Brain microvascular endothelial cell (primary cell): Measurements from ENCODE around the gene TAS2R38.

ENCODE experiments used
- DNase-seq: peaks from one replicate; pipeline ENCODE4 v3.0.0-alpha.2; 2020
- H3K27ac ChIP-seq: fragments of 250-450 bp; sonication (Bioruptor Pico); 2 replicates; pipeline ENCODE4 v1.5.1; 2020; ENCODE audit warnings: mild to moderate bottlenecking, moderate library complexity
- H3K27me3 ChIP-seq: fragments of 250-450 bp; sonication (Bioruptor Pico); replicated peaks from 2 replicates; pipeline ENCODE4 v1.5.1; 2020; ENCODE audit warnings: mild to moderate bottlenecking
- H3K36me3 ChIP-seq: fragments of 250-450 bp; sonication (Bioruptor Pico); replicated peaks from 2 replicates; pipeline ENCODE4 v1.5.1; 2020; ENCODE audit warnings: mild to moderate bottlenecking
- H3K4me3 ChIP-seq: 2 replicates; pipeline ENCODE4 v1.5.1; 2011; ENCODE audit warnings: low read depth, mild to moderate bottlenecking, control low read depth, low read length, moderate library complexity
- CTCF ChIP-seq: IDR thresholded peaks from 2 replicates; pipeline ENCODE4 v1.5.1; 2011; ENCODE audit warnings: low read depth, mild to moderate bottlenecking, moderate library complexity, low read length, control low read depth, inconsistent platforms; ENCODE audit errors: missing control alignments
- in situ Hi-C: cut with HindIII; loops from 2 replicates; pipeline ENCODE4 v1.10.0; 2017; ENCODE audit warnings: low sequenced_read_pairs, low pct_ligation_motif_present

Gene TAS2R38

DNA sequence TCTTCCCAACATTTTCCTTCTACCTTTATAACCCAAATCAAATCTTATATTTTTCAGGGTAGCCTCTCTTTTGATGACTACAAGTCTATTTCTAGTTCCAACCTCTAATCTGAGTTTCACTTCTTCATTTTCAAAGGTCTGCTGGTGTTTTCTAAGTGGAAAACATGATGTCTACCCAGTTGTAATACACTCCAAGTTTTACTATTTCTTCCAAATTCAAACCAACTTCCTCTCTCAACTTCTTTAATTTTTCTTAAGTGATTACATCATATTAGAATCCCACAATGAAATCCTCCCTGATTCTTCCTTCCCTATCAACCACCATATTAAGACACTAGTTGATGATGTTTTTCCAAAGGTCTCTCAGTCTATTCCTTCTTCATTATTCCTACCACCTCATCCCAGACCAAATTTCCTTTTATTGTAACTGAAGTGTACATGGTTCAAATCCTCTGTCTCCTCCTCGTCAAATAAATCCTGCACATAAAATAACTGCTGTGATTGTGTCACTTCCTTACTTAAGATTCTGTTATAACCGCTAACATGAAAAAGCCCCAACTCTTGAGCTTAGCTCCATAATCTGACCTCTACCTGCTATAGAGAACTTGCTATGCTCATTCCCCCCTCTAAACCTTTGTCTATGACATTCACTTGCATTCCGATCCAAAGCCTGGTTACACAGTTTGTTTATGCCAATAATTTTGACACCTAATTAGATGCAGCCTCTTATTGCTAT lies 12.7 kb downstream of the TAS2R38 start:
- H3K4me3 ChIP-seq = no peak overlapping the region
- no peak overlapping the region for H3K27ac ChIP-seq
- no peaks in the 10 kb centered on the region for H3K27me3 ChIP-seq
- no peaks in the 10 kb centered on the region for H3K36me3 ChIP-seq
- no peak for DNase-seq
- in situ Hi-C loops = no loop called here
- no peak for TF ChIP-seq CTCF

DNA sequence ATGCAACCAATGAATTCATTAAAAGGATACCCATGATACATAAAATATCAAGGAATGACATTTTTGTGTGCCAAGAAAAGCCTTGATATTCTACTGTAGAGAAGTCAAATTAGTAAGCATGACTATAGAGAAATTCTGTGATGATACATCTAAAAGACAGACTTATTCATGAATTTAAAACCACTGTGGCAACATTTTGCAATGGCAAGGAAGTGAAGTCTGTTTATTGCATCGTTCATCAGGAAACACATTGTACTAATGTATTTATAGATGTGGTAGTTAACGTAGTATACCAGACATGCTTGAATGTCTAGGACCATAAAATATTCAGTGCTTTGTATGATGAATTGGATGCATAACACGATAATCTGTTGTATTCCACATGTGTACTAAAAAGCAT lies 17.5 kb downstream of the TAS2R38 start:
- in situ Hi-C loops = no loop called here
- no peaks in the 10 kb centered on the region for H3K27me3 ChIP-seq
- no peak for TF ChIP-seq CTCF
- no peak overlapping the region for H3K4me3 ChIP-seq
- H3K27ac ChIP-seq = no peak overlapping the region
- no peaks in the 10 kb centered on the region for H3K36me3 ChIP-seq
- no peak for DNase-seq

- no peaks in the 10 kb centered on the region for H3K36me3 ChIP-seq
- no peak for DNase-seq
- no peak overlapping the region for H3K27ac ChIP-seq
- in situ Hi-C loops = no loop called here
- H3K27me3 ChIP-seq = no peaks in the 10 kb centered on the region
- no peak for TF ChIP-seq CTCF
- H3K4me3 ChIP-seq = no peak overlapping the region
These were observed 19.2 kb downstream of the TAS2R38 start for GRCh38 chr7:141954334-141954733.

DNA sequence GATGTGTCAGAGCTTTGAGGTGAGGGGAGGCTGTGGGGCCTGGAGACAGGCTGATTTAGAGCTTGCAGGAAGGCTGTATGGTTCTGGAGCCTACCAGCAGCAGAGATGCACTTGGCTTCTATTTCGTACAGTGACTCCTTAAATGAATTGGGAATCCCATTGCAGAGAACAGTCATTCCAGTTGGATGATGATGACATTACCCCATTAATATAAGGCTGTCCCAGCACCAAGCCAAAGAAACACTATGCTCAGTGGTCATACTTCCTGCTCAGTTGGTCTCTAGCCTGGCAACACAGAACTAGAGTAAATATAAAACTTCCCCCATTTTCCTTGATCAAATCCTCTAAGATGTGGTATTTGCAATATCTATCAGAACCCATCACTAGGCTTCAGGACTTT lies 21.1 kb downstream of the TAS2R38 start:
- no peak for DNase-seq
- H3K27ac ChIP-seq = no peak overlapping the region
- no peaks in the 10 kb centered on the region for H3K36me3 ChIP-seq
- no peak for TF ChIP-seq CTCF
- no peaks in the 10 kb centered on the region for H3K27me3 ChIP-seq
- in situ Hi-C loops = no loop called here
- H3K4me3 ChIP-seq = no peak overlapping the region

DNA sequence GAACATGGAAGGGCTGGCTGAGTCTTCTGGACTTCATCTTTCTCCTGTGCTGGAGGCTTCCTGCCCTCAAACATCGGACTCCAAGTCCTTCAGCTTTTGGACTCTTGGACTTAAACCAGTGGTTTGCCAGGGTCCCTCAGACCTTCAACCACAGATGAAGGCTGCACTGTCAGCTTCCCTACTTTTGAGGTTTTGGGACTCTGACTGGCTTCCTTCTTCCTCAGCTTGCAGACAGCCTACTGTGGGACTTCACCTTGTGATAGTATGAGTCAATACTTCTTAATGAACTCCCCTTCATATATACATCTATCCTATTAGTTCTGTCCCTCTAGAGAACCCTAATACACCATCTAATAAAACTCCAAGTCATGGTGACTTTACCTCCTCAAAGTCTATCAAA lies 22.8 kb downstream of the TAS2R38 start:
- TF ChIP-seq CTCF = no peak
- H3K27me3 ChIP-seq = no peaks in the 10 kb centered on the region
- no peak for DNase-seq
- no peaks in the 10 kb centered on the region for H3K36me3 ChIP-seq
- in situ Hi-C loops = no loop called here
- no peak overlapping the region for H3K27ac ChIP-seq
- H3K4me3 ChIP-seq = no peak overlapping the region

- no peak overlapping the region for H3K4me3 ChIP-seq
- in situ Hi-C loops = no loop called here
- no peak for DNase-seq
- no peaks in the 10 kb centered on the region for H3K36me3 ChIP-seq
- H3K27me3 ChIP-seq = no peaks in the 10 kb centered on the region
- no peak overlapping the region for H3K27ac ChIP-seq
- no peak for TF ChIP-seq CTCF
These were observed 23.7 kb downstream of the TAS2R38 start for GRCh38 chr7:141949911-141950310.
